ENCODE data around the gene WFDC8. TPM values are rescaled to one million over a fixed set of nuclear protein-coding genes. Genes with fewer than 3 reads are reported as not detected.
A peak's percentile ranks its signal among the peaks of the same experiment; 100 is the strongest.

The WFDC8 gene
- total RNA-seq, 1 experiment from 2014 or later = not detected

DNA sequence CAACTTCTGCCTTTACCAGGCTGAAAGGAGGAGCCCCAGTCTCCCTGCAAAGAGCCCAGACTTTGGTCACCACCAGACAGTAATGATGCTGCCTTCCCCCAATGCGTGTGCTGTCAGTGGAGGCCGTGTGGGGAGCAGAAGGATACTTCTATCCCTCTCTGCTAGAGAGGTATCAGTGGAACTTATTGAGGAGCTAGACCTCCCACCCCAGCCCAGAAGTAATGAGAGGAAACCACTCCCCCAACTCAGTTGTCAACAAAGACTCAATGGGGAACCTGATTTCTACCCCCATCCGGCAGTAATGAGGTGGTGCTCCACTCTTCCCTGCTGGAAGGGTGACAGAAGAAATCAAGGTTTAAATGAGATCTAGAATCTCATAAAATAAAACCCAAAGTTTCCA, 4.4 kb upstream of the WFDC8 start:
- H3K4me1 ChIP-seq (ENCODE audit: insufficient read depth, low read length, poor library complexity, severe bottlenecking) = no peaks in the 10 kb centered on the region
- BruUV-seq (replicated peaks) = no TSS peak
- no peak overlapping the region for H3K27ac ChIP-seq (ENCODE audit: low read depth, low read length, poor library complexity, severe bottlenecking)
- H3K9me3 ChIP-seq (ENCODE audit: low read depth, low read length, poor library complexity, severe bottlenecking) = no peaks in the 10 kb centered on the region
- H3K27me3 ChIP-seq (replicated peaks; ENCODE audit: insufficient read depth, low read depth, low read length, poor library complexity) = peaks cover 22% of the 10 kb centered on the region
- POLR2A ChIA-PET (ENCODE audit: low non-redundant PET) = no interaction called here
- H3K36me3 ChIP-seq (ENCODE audit: insufficient read depth, low read length, poor library complexity, severe bottlenecking) = no peaks in the 10 kb centered on the region
- intact Hi-C loops (cut with micrococcal nuclease; ENCODE audit: unreplicated experiment) = no loop called here
- CTCF ChIA-PET = no interaction called here
- no peak for TF ChIP-seq EZH2 (IDR thresholded peaks at IDR 0.05; ENCODE audit: borderline replicate concordance, low read depth, low read length, poor library complexity, severe bottlenecking)
- TF ChIP-seq, protein P1, sequence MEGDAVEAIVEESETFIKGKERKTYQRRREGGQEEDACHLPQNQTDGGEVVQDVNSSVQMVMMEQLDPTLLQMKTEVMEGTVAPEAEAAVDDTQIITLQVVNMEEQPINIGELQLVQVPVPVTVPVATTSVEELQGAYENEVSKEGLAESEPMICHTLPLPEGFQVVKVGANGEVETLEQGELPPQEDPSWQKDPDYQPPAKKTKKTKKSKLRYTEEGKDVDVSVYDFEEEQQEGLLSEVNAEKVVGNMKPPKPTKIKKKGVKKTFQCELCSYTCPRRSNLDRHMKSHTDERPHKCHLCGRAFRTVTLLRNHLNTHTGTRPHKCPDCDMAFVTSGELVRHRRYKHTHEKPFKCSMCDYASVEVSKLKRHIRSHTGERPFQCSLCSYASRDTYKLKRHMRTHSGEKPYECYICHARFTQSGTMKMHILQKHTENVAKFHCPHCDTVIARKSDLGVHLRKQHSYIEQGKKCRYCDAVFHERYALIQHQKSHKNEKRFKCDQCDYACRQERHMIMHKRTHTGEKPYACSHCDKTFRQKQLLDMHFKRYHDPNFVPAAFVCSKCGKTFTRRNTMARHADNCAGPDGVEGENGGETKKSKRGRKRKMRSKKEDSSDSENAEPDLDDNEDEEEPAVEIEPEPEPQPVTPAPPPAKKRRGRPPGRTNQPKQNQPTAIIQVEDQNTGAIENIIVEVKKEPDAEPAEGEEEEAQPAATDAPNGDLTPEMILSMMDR (conservative IDR thresholded peaks at IDR 0.05; ENCODE audit: low read depth, low read length) = no peak
- DNase-seq (ENCODE audit: low spot score) = no peak
- no peak overlapping the region for H3K4me3 ChIP-seq (ENCODE audit: low read depth, low read length, poor library complexity, severe bottlenecking)

DNA sequence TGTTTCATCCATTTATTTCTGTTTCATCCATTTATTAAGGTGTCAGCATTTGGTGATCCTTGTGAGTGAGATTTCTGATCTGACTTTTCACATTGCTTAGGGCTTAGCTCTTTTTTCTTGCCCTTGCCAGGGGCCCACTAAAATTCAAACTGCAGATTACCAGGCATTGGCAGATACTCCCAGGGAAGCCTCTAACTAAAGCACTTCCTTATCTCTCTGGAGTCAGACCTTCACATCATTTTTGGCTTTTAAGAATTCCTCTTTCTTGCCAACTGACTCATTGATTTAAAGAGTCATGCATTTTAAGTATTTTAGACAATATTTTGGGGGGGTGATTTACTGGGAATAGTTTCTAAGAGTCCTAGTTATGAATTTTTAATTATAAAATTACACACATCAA, 2.6 kb upstream of the WFDC8 start:
- POLR2A ChIA-PET (ENCODE audit: low non-redundant PET) = no interaction called here
- DNase-seq (ENCODE audit: low spot score) = no peak
- Histone ChIP-seq H3K4me1 (ENCODE audit: insufficient read depth, low read length, poor library complexity, severe bottlenecking) (no peaks in the 10 kb centered on the region), H3K9me3 (ENCODE audit: low read depth, low read length, poor library complexity, severe bottlenecking) (no peaks in the 10 kb centered on the region), H3K36me3 (ENCODE audit: insufficient read depth, low read length, poor library complexity, severe bottlenecking) (no peaks in the 10 kb centered on the region), H3K27ac (ENCODE audit: low read depth, low read length, poor library complexity, severe bottlenecking) (no peak overlapping the region), H3K27me3 (replicated peaks; ENCODE audit: insufficient read depth, low read depth, low read length, poor library complexity) (peaks cover 22% of the 10 kb centered on the region), H3K4me3 (ENCODE audit: low read depth, low read length, poor library complexity, severe bottlenecking) (no peak overlapping the region)
- no TSS peak for BruUV-seq (replicated peaks)
- intact Hi-C loops (cut with micrococcal nuclease; ENCODE audit: unreplicated experiment) = no loop called here
- CTCF ChIA-PET = no interaction called here
- no peak for TF ChIP-seq EZH2 (IDR thresholded peaks at IDR 0.05; ENCODE audit: borderline replicate concordance, low read depth, low read length, poor library complexity, severe bottlenecking)
- TF ChIP-seq, protein P1 (conservative IDR thresholded peaks at IDR 0.05; ENCODE audit: low read depth, low read length) = no peak

DNA sequence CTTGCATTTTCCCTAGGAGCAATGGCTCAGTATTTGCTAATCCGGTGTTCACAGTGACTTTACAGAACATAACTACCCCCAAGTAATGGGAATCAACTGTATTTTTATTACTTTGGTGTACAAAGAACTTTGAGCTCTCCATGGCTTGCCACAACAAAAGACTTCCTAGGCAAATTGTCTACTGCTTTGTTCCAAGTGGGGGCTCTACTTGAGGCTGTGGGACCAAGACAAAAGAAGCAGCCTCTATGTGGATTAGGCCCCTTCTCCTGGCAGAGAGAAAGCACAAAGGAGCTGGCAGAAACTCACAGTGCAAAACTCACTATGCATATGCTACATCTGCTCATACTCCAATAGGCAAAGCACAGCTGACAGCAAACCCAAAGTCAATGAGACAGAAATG, 853 bp downstream of the WFDC8 start:
- BruUV-seq (replicated peaks) = no TSS peak
- H3K27ac ChIP-seq (ENCODE audit: low read depth, low read length, poor library complexity, severe bottlenecking) = no peak overlapping the region
- CTCF ChIA-PET = no interaction called here

More for the DNA sequence above, 853 bp downstream of the WFDC8 start:
- DNase-seq (ENCODE audit: low spot score) = peak; percentile 1
- H3K27me3 ChIP-seq (replicated peaks; ENCODE audit: insufficient read depth, low read depth, low read length, poor library complexity) = peaks cover 21% of the 10 kb centered on the region
- no peaks in the 10 kb centered on the region for H3K9me3 ChIP-seq (ENCODE audit: low read depth, low read length, poor library complexity, severe bottlenecking)
- H3K4me1 ChIP-seq (ENCODE audit: insufficient read depth, low read length, poor library complexity, severe bottlenecking) = no peaks in the 10 kb centered on the region
- intact Hi-C loops (cut with micrococcal nuclease; ENCODE audit: unreplicated experiment) = no loop called here
- TF ChIP-seq, protein P1 (conservative IDR thresholded peaks at IDR 0.05; ENCODE audit: low read depth, low read length) = no peak
- TF ChIP-seq EZH2 (IDR thresholded peaks at IDR 0.05; ENCODE audit: borderline replicate concordance, low read depth, low read length, poor library complexity, severe bottlenecking) = no peak
- H3K36me3 ChIP-seq (ENCODE audit: insufficient read depth, low read length, poor library complexity, severe bottlenecking) = no peaks in the 10 kb centered on the region
- POLR2A ChIA-PET (ENCODE audit: low non-redundant PET) = no interaction called here
- no peak overlapping the region for H3K4me3 ChIP-seq (ENCODE audit: low read depth, low read length, poor library complexity, severe bottlenecking)
